ENCODE results near the gene NISCH.
A peak's percentile ranks its signal among the peaks of the same experiment; 100 is the strongest.

NISCH gene

DNA sequence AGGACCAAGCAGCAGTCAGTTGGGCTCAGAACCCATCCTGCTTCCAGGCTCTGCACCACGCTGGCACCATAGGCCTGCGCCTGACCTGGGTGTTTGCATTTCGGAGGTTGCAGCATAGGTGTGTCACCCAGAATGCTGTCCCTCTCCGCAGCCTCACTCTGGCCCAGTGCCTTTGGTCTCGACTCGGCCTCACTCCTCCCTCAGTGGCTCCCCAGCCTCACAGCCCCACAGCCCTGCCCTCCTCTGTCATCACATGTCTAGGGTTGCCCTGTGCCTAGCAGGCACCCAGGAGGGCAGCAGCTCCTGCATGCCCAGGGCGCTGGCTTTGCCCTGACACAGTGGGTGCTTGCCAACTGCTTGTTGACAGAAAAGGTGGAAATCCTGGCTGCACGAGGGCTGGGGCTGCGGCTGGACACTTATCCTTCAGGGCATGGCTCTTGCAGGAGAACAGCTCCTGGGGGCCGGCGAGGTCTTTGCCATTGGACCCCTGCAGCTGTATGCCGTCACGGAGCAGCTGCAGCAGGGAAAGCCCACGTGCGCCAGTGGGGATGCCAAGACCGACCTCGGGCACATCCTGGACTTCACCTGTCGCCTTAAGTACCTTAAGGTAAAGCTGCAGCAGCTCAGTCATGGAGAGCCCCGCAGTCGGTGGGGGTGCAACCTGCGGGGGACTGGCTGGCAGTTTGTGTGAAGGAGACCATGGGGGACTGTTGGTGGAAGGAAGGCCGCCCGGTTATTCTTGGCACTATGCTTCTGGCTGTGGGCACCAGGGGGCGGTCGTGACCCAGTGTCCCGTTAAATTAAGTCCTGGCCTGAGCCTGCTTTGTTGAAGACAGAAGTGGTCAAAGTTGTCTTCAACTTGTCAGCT is 16.2 kb downstream of the NISCH start:
- no peaks in the 10 kb centered on the region for H3K9me3 ChIP-seq (ENCODE audit: insufficient read depth, low read length)
- H2AFZ ChIP-seq (ENCODE audit: low read depth, low read length, severe bottlenecking), result no peak overlapping the region
- H3K9ac ChIP-seq (ENCODE audit: low read length), result no peak overlapping the region
- no peak overlapping the region for H3K4me3 ChIP-seq (ENCODE audit: insufficient read depth, low read length, poor library complexity, severe bottlenecking)
- H3K27ac ChIP-seq (ENCODE audit: low read depth, low read length), result no peak overlapping the region
- H3K36me3 ChIP-seq (ENCODE audit: low read length), result no peaks in the 10 kb centered on the region
- no peaks in the 10 kb centered on the region for H3K79me2 ChIP-seq (ENCODE audit: insufficient read depth, low read length)
- no peak overlapping the region for H3K4me2 ChIP-seq (ENCODE audit: low read depth, low read length, poor library complexity, severe bottlenecking)
- H3F3A ChIP-seq (ENCODE audit: insufficient read depth), result no peaks in the 10 kb centered on the region
- no peaks in the 10 kb centered on the region for H3K9me2 ChIP-seq (replicated peaks; ENCODE audit: insufficient read depth, low read length)
- no peaks in the 10 kb centered on the region for H4K20me1 ChIP-seq (ENCODE audit: low read depth, low read length)
- no peaks in the 10 kb centered on the region for H3K27me3 ChIP-seq (ENCODE audit: low read length)
- TF ChIP-seq EZH2phosphoT487 (conservative IDR thresholded peaks at IDR 0.05; ENCODE audit: low read length), result no peak
- TF ChIP-seq, protein P1, sequence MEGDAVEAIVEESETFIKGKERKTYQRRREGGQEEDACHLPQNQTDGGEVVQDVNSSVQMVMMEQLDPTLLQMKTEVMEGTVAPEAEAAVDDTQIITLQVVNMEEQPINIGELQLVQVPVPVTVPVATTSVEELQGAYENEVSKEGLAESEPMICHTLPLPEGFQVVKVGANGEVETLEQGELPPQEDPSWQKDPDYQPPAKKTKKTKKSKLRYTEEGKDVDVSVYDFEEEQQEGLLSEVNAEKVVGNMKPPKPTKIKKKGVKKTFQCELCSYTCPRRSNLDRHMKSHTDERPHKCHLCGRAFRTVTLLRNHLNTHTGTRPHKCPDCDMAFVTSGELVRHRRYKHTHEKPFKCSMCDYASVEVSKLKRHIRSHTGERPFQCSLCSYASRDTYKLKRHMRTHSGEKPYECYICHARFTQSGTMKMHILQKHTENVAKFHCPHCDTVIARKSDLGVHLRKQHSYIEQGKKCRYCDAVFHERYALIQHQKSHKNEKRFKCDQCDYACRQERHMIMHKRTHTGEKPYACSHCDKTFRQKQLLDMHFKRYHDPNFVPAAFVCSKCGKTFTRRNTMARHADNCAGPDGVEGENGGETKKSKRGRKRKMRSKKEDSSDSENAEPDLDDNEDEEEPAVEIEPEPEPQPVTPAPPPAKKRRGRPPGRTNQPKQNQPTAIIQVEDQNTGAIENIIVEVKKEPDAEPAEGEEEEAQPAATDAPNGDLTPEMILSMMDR (IDR thresholded peaks at IDR 0.05; ENCODE audit: insufficient read depth, low read length, poor library complexity, severe bottlenecking), result peak; percentile 69

DNA sequence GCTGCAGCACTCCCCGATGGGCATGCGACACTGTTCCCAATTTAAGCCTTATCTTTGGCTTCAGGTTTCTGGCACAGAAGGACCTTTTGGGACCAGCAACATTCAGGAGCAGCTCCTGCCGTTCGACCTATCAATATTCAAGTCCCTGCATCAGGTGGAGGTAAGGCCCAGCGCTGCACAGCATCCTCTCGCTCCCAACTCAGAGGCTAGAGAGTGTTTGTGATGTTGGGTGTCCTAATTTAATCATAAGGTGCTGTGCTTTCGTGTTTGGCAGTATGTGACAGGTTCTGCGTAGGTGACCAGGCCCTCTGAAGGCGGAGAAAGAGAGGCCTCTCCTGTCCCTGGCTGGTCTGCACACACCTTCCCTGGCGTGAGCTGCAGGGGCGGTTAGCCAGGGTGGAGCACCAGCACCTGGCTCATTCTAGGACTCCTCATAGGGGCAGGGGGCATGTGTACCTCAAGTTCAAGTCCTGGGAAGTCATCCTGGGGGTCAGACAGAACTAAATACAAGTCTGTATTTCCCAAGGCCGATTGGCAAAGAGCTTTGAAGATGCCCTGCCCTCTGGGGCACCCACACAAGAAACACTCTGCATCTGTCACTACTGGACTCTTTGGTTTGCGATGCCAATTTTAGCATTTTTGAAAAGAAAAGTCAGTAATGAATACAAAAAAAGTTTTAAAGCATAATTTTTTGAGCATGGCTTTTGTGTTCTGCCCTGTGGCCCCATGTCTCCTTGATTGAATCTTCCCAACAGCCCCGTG is 17.0 kb downstream of the NISCH start:
- H2AFZ ChIP-seq (ENCODE audit: low read depth, low read length, severe bottlenecking), result no peak overlapping the region

DNA sequence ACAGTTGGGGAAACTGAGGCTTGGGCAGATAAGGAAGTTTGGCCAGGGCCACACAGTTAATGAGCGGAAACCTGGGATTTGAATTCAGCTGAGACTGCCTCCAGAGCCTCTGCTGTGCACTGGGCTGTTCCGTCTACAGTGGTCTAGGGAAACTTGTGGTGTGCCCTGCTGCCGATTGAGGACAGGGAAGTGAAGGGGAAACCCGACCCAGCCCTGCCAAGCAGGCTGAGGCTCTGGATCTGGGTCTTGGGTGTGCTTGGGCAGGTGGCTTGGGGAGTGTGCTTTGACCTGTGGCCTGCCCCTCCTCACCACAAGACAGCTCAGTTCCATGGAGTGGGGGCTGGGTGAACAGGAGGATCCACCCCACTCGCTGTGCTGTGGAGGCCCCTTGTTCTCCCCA is 17.6 kb downstream of the NISCH start:
- no peaks in the 10 kb centered on the region for H3K27me3 ChIP-seq (ENCODE audit: low read length)
- no peak overlapping the region for H3K9ac ChIP-seq (ENCODE audit: low read length)
- no peaks in the 10 kb centered on the region for H3K79me2 ChIP-seq (ENCODE audit: insufficient read depth, low read length)
- no peak overlapping the region for H3K4me3 ChIP-seq (ENCODE audit: insufficient read depth, low read length, poor library complexity, severe bottlenecking)
- no peak overlapping the region for H3K27ac ChIP-seq (ENCODE audit: low read depth, low read length)
- no peaks in the 10 kb centered on the region for H3F3A ChIP-seq (ENCODE audit: insufficient read depth)
- H3K4me2 ChIP-seq (ENCODE audit: low read depth, low read length, poor library complexity, severe bottlenecking), result no peak overlapping the region
- no peak overlapping the region for H2AFZ ChIP-seq (ENCODE audit: low read depth, low read length, severe bottlenecking)
- no peak for TF ChIP-seq EZH2phosphoT487 (conservative IDR thresholded peaks at IDR 0.05; ENCODE audit: low read length)
- TF ChIP-seq, protein P1 (IDR thresholded peaks at IDR 0.05; ENCODE audit: insufficient read depth, low read length, poor library complexity, severe bottlenecking), result no peak
- no peaks in the 10 kb centered on the region for H3K9me3 ChIP-seq (ENCODE audit: insufficient read depth, low read length)
- no peaks in the 10 kb centered on the region for H3K36me3 ChIP-seq (ENCODE audit: low read length)
- H4K20me1 ChIP-seq (ENCODE audit: low read depth, low read length), result no peaks in the 10 kb centered on the region
- H3K9me2 ChIP-seq (replicated peaks; ENCODE audit: insufficient read depth, low read length), result no peaks in the 10 kb centered on the region

More for the DNA sequence above, 17.0 kb downstream of the NISCH start:
- Histone ChIP-seq H3K9me2 (replicated peaks; ENCODE audit: insufficient read depth, low read length) (no peaks in the 10 kb centered on the region), H3K4me3 (ENCODE audit: insufficient read depth, low read length, poor library complexity, severe bottlenecking) (no peak overlapping the region), H3K36me3 (ENCODE audit: low read length) (no peaks in the 10 kb centered on the region), H4K20me1 (ENCODE audit: low read depth, low read length) (no peaks in the 10 kb centered on the region), H3K27ac (ENCODE audit: low read depth, low read length) (no peak overlapping the region), H3K27me3 (ENCODE audit: low read length) (no peaks in the 10 kb centered on the region), H3K9ac (ENCODE audit: low read length) (no peak overlapping the region), H3F3A (ENCODE audit: insufficient read depth) (no peaks in the 10 kb centered on the region), H3K79me2 (ENCODE audit: insufficient read depth, low read length) (no peaks in the 10 kb centered on the region), H3K4me2 (ENCODE audit: low read depth, low read length, poor library complexity, severe bottlenecking) (no peak overlapping the region), H3K9me3 (ENCODE audit: insufficient read depth, low read length) (no peaks in the 10 kb centered on the region)
- TF ChIP-seq, protein P1 (IDR thresholded peaks at IDR 0.05; ENCODE audit: insufficient read depth, low read length, poor library complexity, severe bottlenecking), result no peak
- TF ChIP-seq EZH2phosphoT487 (conservative IDR thresholded peaks at IDR 0.05; ENCODE audit: low read length), result no peak

Data from SU-DHL-6 (cell line).